Gastrocnemius medialis (tissue), 4 donors: Measurements from ENCODE around the gene IFIT3. TPM values are rescaled to one million over a fixed set of nuclear protein-coding genes. Genes with fewer than 3 reads are reported as not detected.

ENCODE experiments used
- ATAC-seq, 2 donors: fragments of 150-250 bp; one replicate each; pipeline ENCODE4 v1.9.1; 2016
- DNase-seq, 2 donors: peaks; one replicate each; pipeline ENCODE4 v3.0.0-alpha.2; 2019
- H3K27ac ChIP-seq, 4 donors: fragments of 200-600 bp; sonication (generic); 1 replicate in 1 of 4; 2 replicates in 3 of 4; pipeline ENCODE4 v1.5.1; 2016 to 2018; ENCODE audit warnings: mild to moderate bottlenecking in 2 of 4, moderate library complexity in 1 of 4
- H3K27me3 ChIP-seq, 3 donors: fragments of 200-600 bp; sonication (generic) in 2 of 3; 1 replicate in 1 of 3; 2 replicates in 2 of 3; pipeline versions ENCODE4 v1.5.1 to v1.6.0; 2016 to 2019; ENCODE audit warnings: mild to moderate bottlenecking in 1 of 3, moderate library complexity in 1 of 3
- H3K36me3 ChIP-seq, 2 donors: fragments of 200-600 bp; sonication (generic) in 1 of 2; one replicate each; pipeline ENCODE4 v1.5.1; 2017 to 2018
- H3K4me1 ChIP-seq, 2 donors: fragments of 200-600 bp; sonication (generic) in 1 of 2; one replicate each; pipeline ENCODE4 v1.5.1; 2016 to 2017; ENCODE audit warnings: mild to moderate bottlenecking in 2 of 2
- H3K4me3 ChIP-seq, 4 donors: fragments of 200-600 bp; sonication (generic) in 3 of 4; 1 replicate in 1 of 4; 2 replicates in 3 of 4; pipeline ENCODE4 v1.5.1; 2016 to 2019; ENCODE audit warnings: mild to moderate bottlenecking in 2 of 4
- H3K9me3 ChIP-seq, 3 donors: fragments of 200-600 bp; sonication (generic) in 2 of 3; 1 replicate in 1 of 3; 2 replicates in 2 of 3; pipeline ENCODE4 v1.5.1; 2016 to 2019
- POLR2A ChIP-seq, 2 donors: fragments of 450-650 bp; IDR thresholded peaks; one replicate each; pipeline ENCODE4 v1.6.1; 2017; ENCODE audit warnings: antibody characterized with exemption in 2 of 2, mild to moderate bottlenecking in 2 of 2, moderate library complexity in 2 of 2
- in situ Hi-C, 4 donors: fragments of 200-750 bp; cut with MboI; loops; one replicate each; pipeline versions ENCODE4 v1.15.0 to v1.8.0; 2017; ENCODE audit warnings: low sequenced_read_pairs in 4 of 4
- intact Hi-C: fragments of 100-400 bp; cut with DNase I; formaldehyde crosslinking; loops from one replicate; pipeline ENCODE4 v1.15.1; 2023; ENCODE audit warnings: low total_unique reads
- total RNA-seq, 4 donors: library from RNA; depleted of rRNA; stranded (reverse); fragments of >200 nt; gene quantifications; one replicate each; pipeline versions ENCODE4 v1.1.0 to v1.2.3, GENCODE V29; 2016
- TF ChIP-seq, protein P1 (sequence below), 5 experiments: fragments of 450-650 bp in 3 of 5; fragments of 200-600 bp in 2 of 5; sonication (generic) in 2 of 5; IDR thresholded peaks in 4 of 5; conservative IDR thresholded peaks in 1 of 5; 1 replicate in 4 of 5; 2 replicates in 1 of 5; pipeline ENCODE4 v1.5.1; 2016 to 2019; ENCODE audit warnings: antibody characterized with exemption in 5 of 5, mild to moderate bottlenecking in 3 of 5, moderate library complexity in 3 of 5

IFIT3 gene
- total RNA-seq, 4 donors from 2014 or later = 2.2 to 8.9 (median 3.7) TPM

DNA sequence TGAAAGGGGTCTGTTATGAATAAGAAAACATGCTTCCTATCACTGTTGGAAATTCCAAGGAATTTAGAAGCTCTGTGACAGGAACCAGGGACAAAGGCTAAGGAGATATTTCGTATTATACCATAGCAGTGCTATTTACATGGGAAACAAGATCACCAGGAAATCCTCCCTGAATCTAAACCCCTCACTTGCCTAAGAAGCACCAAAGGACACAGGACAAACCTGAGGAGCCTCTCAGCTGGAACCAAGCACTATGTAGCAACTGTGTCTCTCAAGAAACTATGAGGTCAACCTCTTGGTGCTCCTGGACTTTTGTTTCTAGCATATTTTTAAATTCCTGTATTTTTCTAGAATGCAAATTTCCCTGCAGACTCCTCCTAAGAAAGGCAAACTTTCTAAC is 29.3 kb downstream of the IFIT3 start:
- Histone ChIP-seq H3K27me3 (no peaks in the 10 kb centered on the region), H3K4me3 (no peak overlapping the region), H3K27ac (no peak overlapping the region), H3K36me3 (no peaks in the 10 kb centered on the region), H3K4me1 (peaks cover 0 to 4% of the 10 kb centered on the region in 2 donors), H3K9me3 (no peaks in the 10 kb centered on the region)
- DNase-seq (no peak), ATAC-seq (no peak)
- in situ Hi-C loops (no loop called here), intact Hi-C loops (no loop called here)
- TF ChIP-seq, protein P1, sequence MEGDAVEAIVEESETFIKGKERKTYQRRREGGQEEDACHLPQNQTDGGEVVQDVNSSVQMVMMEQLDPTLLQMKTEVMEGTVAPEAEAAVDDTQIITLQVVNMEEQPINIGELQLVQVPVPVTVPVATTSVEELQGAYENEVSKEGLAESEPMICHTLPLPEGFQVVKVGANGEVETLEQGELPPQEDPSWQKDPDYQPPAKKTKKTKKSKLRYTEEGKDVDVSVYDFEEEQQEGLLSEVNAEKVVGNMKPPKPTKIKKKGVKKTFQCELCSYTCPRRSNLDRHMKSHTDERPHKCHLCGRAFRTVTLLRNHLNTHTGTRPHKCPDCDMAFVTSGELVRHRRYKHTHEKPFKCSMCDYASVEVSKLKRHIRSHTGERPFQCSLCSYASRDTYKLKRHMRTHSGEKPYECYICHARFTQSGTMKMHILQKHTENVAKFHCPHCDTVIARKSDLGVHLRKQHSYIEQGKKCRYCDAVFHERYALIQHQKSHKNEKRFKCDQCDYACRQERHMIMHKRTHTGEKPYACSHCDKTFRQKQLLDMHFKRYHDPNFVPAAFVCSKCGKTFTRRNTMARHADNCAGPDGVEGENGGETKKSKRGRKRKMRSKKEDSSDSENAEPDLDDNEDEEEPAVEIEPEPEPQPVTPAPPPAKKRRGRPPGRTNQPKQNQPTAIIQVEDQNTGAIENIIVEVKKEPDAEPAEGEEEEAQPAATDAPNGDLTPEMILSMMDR (IDR thresholded peaks at IDR 0.05 in 4 of 5, conservative IDR thresholded peaks at IDR 0.05 in 1 of 5) = no peak
- TF ChIP-seq POLR2A (IDR thresholded peaks at IDR 0.05) = no peak

DNA sequence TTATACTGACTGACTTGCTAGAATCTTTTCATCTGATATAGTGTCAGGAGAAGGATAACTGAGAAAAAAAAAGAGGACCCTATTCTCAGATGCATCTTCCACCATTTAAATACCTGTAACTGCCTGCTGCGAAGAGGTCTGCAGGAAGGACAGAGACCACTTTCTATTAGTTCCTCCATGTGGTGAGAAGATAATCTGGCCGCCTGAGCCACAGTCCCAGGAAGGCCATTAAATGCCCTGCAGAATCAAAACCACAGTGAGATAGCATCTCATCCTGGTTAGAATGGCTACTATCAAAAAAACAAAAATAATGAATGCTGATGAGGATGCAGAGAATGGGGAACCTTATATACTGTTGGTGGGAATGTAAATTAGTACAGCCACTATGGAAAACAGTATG is 30.2 kb downstream of the IFIT3 start:
- TF ChIP-seq, protein P1 (IDR thresholded peaks at IDR 0.05 in 4 of 5, conservative IDR thresholded peaks at IDR 0.05 in 1 of 5) = no peak
- TF ChIP-seq POLR2A (IDR thresholded peaks at IDR 0.05) = no peak
- Histone ChIP-seq H3K27me3 (no peaks in the 10 kb centered on the region), H3K4me1 (no peaks in the 10 kb centered on the region), H3K36me3 (no peaks in the 10 kb centered on the region), H3K9me3 (no peaks in the 10 kb centered on the region), H3K4me3 (no peak overlapping the region), H3K27ac (no peak overlapping the region)
- in situ Hi-C loops = no loop called here
- ATAC-seq (no peak), DNase-seq (no peak)
- intact Hi-C loops = no loop called here

DNA sequence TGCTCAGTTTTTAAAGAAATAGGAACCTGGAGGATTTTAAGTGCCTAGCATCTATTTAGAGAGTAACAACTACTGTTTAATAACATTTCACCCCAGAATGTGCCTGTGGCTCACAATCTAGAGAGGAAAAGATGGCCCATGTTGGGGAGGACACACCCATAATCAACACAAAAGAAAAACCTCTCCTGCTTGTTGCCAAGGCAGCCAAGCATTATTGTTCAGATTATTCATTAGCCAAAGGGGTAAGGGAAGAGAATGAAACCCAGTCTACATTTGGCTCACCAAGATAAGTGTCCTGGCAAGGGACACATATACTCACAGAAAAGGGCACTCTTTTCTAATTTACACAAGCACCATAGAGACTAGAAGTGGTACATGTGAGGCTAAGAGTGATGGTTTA is 32.4 kb downstream of the IFIT3 start:
- intact Hi-C loops = no loop called here
- no peak for ATAC-seq

DNA sequence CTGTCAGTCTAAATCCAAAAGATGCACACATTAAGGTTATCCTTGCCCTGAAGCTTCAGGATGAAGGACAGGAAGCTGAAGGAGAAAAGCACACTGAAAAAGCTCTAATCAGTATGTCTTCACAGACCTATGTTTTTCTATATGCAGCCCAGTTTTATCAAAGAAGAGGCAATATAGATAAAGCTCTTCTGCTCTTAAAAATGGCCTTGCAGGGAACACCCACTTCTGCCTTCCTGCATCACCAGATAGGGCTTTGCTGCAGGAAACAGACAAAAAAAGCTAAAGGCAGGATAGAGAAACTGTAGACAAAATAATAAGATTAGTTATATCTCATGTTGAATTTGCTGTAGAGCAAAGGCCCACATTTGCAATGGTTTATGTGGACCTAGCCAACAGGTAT is 35.1 kb downstream of the IFIT3 start:
- Histone ChIP-seq H3K9me3 (no peaks in the 10 kb centered on the region), H3K4me1 (peaks cover 0 to 5% of the 10 kb centered on the region in 2 donors), H3K27me3 (no peaks in the 10 kb centered on the region), H3K36me3 (no peaks in the 10 kb centered on the region), H3K27ac (no peak overlapping the region), H3K4me3 (no peak overlapping the region)
- no peak for TF ChIP-seq POLR2A (IDR thresholded peaks at IDR 0.05)
- TF ChIP-seq, protein P1 (IDR thresholded peaks at IDR 0.05 in 4 of 5, conservative IDR thresholded peaks at IDR 0.05 in 1 of 5) = no peak
- DNase-seq (no peak), ATAC-seq (no peak)
- intact Hi-C loops = no loop called here
- in situ Hi-C loops = no loop called here

More for the DNA sequence above, 32.4 kb downstream of the IFIT3 start:
- H3K27me3 ChIP-seq = no peaks in the 10 kb centered on the region
- H3K4me3 ChIP-seq = no peak overlapping the region
- in situ Hi-C loops = no loop called here
- H3K36me3 ChIP-seq = no peaks in the 10 kb centered on the region
- no peak for DNase-seq
- peaks cover 0 to 5% of the 10 kb centered on the region in 2 donors for H3K4me1 ChIP-seq
- TF ChIP-seq, protein P1 (IDR thresholded peaks at IDR 0.05 in 4 of 5, conservative IDR thresholded peaks at IDR 0.05 in 1 of 5) = no peak
- no peak for TF ChIP-seq POLR2A (IDR thresholded peaks at IDR 0.05)
- no peaks in the 10 kb centered on the region for H3K9me3 ChIP-seq
- H3K27ac ChIP-seq = no peak overlapping the region
